Heart right ventricle (tissue), 16 donors: ENCODE results near the gene ADCK2. TPM values are rescaled to one million over a fixed set of nuclear protein-coding genes. Genes with fewer than 3 reads are reported as not detected.
"Not testable (repeated sequence)": the region's sequence is repeated elsewhere in the genome, so short reads cannot be mapped to it uniquely, and the experiment has no call there.

Experiments
- ATAC-seq, 8 donors: fragments of 200-7000 bp; cut with Tn5 transposase; one replicate each; pipeline ENCODE4 v1.9.1; 2020; ENCODE audit warnings: mild to moderate bottlenecking in 8 of 8, moderate library complexity in 8 of 8, moderate number of reproducible peaks in 1 of 8
- DNase-seq, 2 donors: peaks; one replicate each; pipeline ENCODE4 v3.0.0-alpha.2; 2020
- H3K27ac ChIP-seq, 10 donors: fragments of 200-600 bp; sonication (generic) in 2 of 10; one replicate each; pipeline versions ENCODE4 v1.5.0 to v1.8.0; 2020 to 2022; ENCODE audit warnings: mild to moderate bottlenecking in 3 of 10
- H3K27me3 ChIP-seq, 7 donors: fragments of 200-600 bp; one replicate each; pipeline ENCODE4 v1.8.0; 2021 to 2022; ENCODE audit warnings: mild to moderate bottlenecking in 2 of 7
- H3K36me3 ChIP-seq, 9 donors: fragments of 200-600 bp; sonication (generic) in 1 of 9; one replicate each; pipeline versions ENCODE4 v1.5.0 to v1.8.0; 2020 to 2022; ENCODE audit warnings: mild to moderate bottlenecking in 2 of 9
- H3K4me1 ChIP-seq, 9 donors: fragments of 200-600 bp; sonication (generic) in 1 of 9; one replicate each; pipeline versions ENCODE4 v1.5.0 to v1.8.0; 2020 to 2022; ENCODE audit warnings: mild to moderate bottlenecking in 4 of 9
- H3K4me3 ChIP-seq, 10 donors: fragments of 200-600 bp; sonication (generic) in 2 of 10; one replicate each; pipeline versions ENCODE4 v1.5.0 to v1.8.0; 2020 to 2022; ENCODE audit warnings: mild to moderate bottlenecking in 7 of 10, moderate library complexity in 2 of 10
- H3K9me3 ChIP-seq, 11 donors: fragments of 200-600 bp in 10 of 11; sonication (generic) in 2 of 11; one replicate each; pipeline versions ENCODE4 v1.5.0 to v1.8.0; 2013 to 2022; ENCODE audit warnings: mild to moderate bottlenecking in 2 of 11, control low read depth in 1 of 11, moderate library complexity in 1 of 11
- WGBS, 2 donors: extraction: QIAGEN DNeasy Blood & Tissue Kit; methylation state at CpG; one replicate each; pipeline ENCODE4 v1.1.7; 2013; ENCODE audit warnings: inconsistent platforms in 1 of 2; 5-methylcytosine and 5-hydroxymethylcytosine counted together
- intact Hi-C, 10 donors: fragments of 100-400 bp; cut with DNase I; formaldehyde crosslinking; loops; one replicate each; pipeline versions ENCODE4 v1.11.1 to v1.14.2; 2022
- polyA plus RNA-seq, 2 donors: library from polyadenylated mRNA; stranded (reverse); fragments of 200-250 nt; gene quantifications; one replicate each; pipeline ENCODE4 v1.2.3, GENCODE V29; 2013
- total RNA-seq, 10 donors: library from RNA; stranded (reverse); fragmentation: NEBNext Ultra II Directional in 3 of 10; extraction: Animal tissue kit (Norgen Biotek cat#: 25700) in 3 of 10; gene quantifications; one replicate each; pipeline versions ENCODE4 v1.2.1 to v1.2.4, GENCODE V29; 2021 to 2023
- TF ChIP-seq, protein P1 (sequence below), 9 donors: fragments of 200-600 bp; sonication (generic) in 2 of 9; IDR thresholded peaks; one replicate each; pipeline versions ENCODE4 v1.5.0 to v1.8.0; 2021 to 2022; ENCODE audit warnings: antibody characterized with exemption in 9 of 9, mild to moderate bottlenecking in 5 of 9, moderate library complexity in 1 of 9
- donor health status: Arrhythmogenic right ventricular cardiomyopathy.
- donor health status: ischemic (EF 13 %, LVEDD 7.1; RV severe dilation, severe dysfunction).
- donor health status: healthy with polysubstance abuse.
- donor health status: DM: no; HTN: yes; CAD: no.
- donor health status: DM: no; HTN: no; CAD: no.
- donor health status: ischemic (EF 25% LVEDD 6.9; RV normal size, moderate dysfunction).
- donor health status: ischemic (EF 25% LVEDD 5.7; RV mildly dilated, moderate dysfunction).
- donor health status: healthy.
- donor health status: DM: yes; HTN: yes; CAD: no.
- donor health status: Ischemic cardiomyopathy.
- donor health status: ischemic (EF 35%, LVEDD 5.7; RV mildly dilated, moderate dysfunction).
- donor health status: nonischemic (EF 11% LVEDD 7.7; RV severe dilation, severe dysfunction).
- donor health status: DM: yes; HTN: yes; CAD: no.
- donor health status: PGD.
- donor health status: ischemic (EF 29% LVEDD 5.4; RV normal size, mild dysfunction).
- donor health status: nonischemic (EF 23%, LVEDD 6.1; RV moderate dilation, normal function).

ADCK2 gene
- total and polyA plus RNA-seq, 12 donors = 5.6 to 11.4 (median 8.2) TPM

DNA sequence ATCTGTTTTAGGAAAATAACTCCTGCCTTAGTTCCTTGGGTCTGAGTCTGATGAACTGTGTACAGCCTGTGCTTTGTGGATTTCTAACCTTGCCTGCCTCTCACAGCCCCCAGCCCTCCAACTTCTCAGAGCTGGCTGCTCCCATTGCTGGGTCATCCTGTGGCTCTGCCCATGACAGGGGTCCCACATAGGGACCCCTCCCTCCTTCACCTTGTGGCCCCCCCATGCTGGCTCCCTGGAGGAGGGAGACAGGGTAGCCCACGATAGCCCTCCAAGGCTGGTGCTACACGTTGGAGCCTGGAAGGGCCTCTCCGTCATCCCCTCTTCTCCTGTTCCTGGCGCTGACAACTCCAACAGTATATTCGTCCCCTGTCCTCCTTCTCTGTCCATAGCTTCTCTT is 29.3 kb upstream of the ADCK2 start:
- Histone ChIP-seq H3K4me1 (peaks cover 0 to 34% (median 13%) of the 10 kb centered on the region in 9 donors), H3K36me3 (no peaks in the 10 kb centered on the region), H3K9me3 (no peaks in the 10 kb centered on the region), H3K27me3 (peaks cover 0 to 51% (median 7%) of the 10 kb centered on the region in 7 donors), H3K27ac (no peak overlapping the region), H3K4me3 (no peak overlapping the region)
- WGBS, 2 donors = 89% methylated on average over 5 of the region's 5 CpGs
- intact Hi-C loops = loop anchor here in 5 of 10 donors (5.0 to 10.0 kb wide), 3 partner anchors 36 to 101 kb away; no protein-coding TSS in a partner anchor
- TF ChIP-seq, protein P1, sequence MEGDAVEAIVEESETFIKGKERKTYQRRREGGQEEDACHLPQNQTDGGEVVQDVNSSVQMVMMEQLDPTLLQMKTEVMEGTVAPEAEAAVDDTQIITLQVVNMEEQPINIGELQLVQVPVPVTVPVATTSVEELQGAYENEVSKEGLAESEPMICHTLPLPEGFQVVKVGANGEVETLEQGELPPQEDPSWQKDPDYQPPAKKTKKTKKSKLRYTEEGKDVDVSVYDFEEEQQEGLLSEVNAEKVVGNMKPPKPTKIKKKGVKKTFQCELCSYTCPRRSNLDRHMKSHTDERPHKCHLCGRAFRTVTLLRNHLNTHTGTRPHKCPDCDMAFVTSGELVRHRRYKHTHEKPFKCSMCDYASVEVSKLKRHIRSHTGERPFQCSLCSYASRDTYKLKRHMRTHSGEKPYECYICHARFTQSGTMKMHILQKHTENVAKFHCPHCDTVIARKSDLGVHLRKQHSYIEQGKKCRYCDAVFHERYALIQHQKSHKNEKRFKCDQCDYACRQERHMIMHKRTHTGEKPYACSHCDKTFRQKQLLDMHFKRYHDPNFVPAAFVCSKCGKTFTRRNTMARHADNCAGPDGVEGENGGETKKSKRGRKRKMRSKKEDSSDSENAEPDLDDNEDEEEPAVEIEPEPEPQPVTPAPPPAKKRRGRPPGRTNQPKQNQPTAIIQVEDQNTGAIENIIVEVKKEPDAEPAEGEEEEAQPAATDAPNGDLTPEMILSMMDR (IDR thresholded peaks at IDR 0.05) = no peak
- DNase-seq (no peak), ATAC-seq (no peak)

DNA sequence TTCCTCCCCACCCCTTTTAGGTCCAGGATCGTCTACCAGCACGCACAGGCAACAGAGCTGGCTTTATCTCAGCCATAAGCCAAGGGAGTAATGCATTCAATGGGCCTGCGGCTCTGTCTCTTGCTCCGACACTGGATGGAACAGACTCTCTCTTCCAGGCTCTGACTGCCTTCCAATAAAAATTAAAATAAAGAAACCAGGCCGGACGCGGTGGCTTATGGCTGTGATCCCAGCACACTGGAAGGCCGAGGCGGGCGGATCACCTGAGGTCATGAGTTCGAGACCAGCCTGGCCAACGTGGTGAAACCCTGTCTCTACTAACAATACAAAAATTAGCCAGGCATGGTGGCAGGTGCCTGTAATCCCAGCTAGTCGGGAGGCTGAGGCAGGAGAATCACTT is 28.0 kb upstream of the ADCK2 start:
- intact Hi-C loops = loop anchor here in 5 of 10 donors (5.0 to 10.0 kb wide), 3 partner anchors 37 to 102 kb away; no protein-coding TSS in a partner anchor
- H3K36me3 ChIP-seq, H3K9me3 ChIP-seq, DNase-seq, H3K4me3 ChIP-seq, ATAC-seq: not testable (repeated sequence)
- Histone ChIP-seq H3K27ac (peak overlapping the region in 1 of 10 donors; percentile 31), H3K27me3 (peaks cover 0 to 38% (median 3%) of the 10 kb centered on the region in 7 donors), H3K4me1 (peaks cover 0 to 31% (median 6%) of the 10 kb centered on the region in 9 donors)
- 92 to 93% methylated on average over 13 of the region's 13 CpGs for WGBS, 2 donors

DNA sequence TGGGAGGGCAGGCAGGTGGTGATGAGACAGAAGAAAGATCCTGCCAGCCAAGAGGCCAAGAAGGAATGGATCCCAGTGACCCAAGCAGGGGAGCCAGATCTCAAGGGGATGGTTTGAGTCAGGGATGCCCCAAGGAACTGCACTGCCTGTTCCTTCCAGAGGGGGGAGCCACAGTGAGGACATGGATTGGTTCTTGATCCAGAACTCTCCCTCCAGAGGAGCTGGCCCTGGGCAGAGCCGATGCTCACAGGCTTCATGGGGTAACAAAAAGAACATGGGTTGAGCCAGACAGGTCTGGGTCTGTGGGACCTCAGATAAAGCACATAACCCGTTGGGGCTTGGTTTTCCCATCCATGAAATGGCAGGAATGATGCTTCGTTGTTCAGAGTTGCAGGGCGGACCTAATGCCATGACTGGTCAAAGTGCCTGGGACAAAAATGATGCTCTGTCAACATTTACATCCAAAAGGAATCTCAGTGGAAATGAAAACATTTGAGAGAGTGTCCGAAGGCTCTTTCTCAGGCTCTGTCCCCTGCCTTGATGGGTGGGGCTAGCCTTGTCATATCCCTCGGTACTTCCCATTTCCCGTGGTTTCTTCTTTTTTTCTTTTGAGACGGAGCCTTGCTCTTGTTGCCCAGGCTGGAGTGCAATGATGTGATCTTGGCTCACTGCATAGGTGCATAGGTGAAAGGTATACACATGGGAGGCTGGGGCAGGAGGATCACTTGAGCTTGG is 27.4 kb upstream of the ADCK2 start:
- DNase-seq = no peak
- intact Hi-C loops = loop anchor here in 2 of 10 donors (10.0 kb wide), 1 partner anchor 51 kb away; no protein-coding TSS in a partner anchor
- WGBS, 2 donors = 68 to 85% methylated on average over 8 of the region's 8 CpGs
- H3K4me1 ChIP-seq = peaks cover 0 to 29% (median 6%) of the 10 kb centered on the region in 9 donors
- ATAC-seq = no peak
- H3K27ac ChIP-seq = peak overlapping the region in 2 of 10 donors; percentile 31 to 43
- no peak overlapping the region for H3K4me3 ChIP-seq
- no peaks in the 10 kb centered on the region for H3K9me3 ChIP-seq
- no peaks in the 10 kb centered on the region for H3K36me3 ChIP-seq
- TF ChIP-seq, protein P1 (IDR thresholded peaks at IDR 0.05) = peak in 7 of 9 donors; percentile 4 to 41 (median 22)
- H3K27me3 ChIP-seq = peaks cover 0 to 32% (median 0%) of the 10 kb centered on the region in 7 donors

DNA sequence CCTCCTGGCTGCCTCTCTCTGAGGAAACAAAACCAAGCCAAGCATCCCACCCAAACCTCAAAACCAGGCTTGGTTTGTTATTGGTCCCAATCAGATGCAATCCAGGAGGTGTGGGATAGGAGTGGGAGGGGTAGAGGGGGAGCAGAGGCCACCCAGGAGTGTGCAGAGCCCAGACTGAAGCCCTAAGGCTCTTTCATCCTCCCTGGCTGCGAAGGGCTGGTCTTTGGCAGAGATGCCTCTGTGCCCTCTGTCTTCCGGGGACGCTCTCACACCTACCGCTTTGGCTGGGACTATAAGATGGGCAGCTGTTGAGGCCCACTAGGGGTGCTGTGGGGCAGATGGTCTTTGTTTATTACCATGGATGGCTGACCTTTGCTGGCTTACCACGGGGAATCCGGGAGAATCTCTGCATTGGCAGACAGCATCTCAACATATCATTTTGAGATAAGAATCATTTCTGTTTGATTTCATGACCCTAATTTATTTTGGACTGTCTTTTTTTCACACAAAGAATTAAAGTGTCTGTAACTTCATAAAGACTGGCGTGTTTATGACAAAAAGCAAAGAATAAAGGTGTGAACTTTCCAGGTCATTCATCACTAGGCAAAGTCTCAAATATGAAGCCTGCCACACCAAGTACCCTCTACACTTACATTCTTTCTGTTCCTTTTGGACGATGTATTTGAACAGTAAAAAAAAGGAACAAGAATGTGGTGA is 25.7 kb upstream of the ADCK2 start:
- Histone ChIP-seq H3K9me3 (no peaks in the 10 kb centered on the region), H3K4me1 (peaks cover 0 to 17% (median 5%) of the 10 kb centered on the region in 9 donors), H3K36me3 (no peaks in the 10 kb centered on the region), H3K4me3 (no peak overlapping the region), H3K27ac (no peak overlapping the region), H3K27me3 (peaks cover 0 to 17% (median 0%) of the 10 kb centered on the region in 7 donors)
- DNase-seq = peak in 1 of 2 donors; percentile 31
- intact Hi-C loops = loop anchor here in 2 of 10 donors (10.0 kb wide), 1 partner anchor 52 kb away; no protein-coding TSS in a partner anchor
- peak in 7 of 8 donors; percentile 38 to 74 (median 63) for ATAC-seq
- TF ChIP-seq, protein P1 (IDR thresholded peaks at IDR 0.05) = peak in 8 of 9 donors; percentile 30 to 60 (median 56)
- 36 to 37% methylated on average over 8 of the region's 8 CpGs for WGBS, 2 donors
